ENCODE data around the gene CCNY.

Gene CCNY

DNA sequence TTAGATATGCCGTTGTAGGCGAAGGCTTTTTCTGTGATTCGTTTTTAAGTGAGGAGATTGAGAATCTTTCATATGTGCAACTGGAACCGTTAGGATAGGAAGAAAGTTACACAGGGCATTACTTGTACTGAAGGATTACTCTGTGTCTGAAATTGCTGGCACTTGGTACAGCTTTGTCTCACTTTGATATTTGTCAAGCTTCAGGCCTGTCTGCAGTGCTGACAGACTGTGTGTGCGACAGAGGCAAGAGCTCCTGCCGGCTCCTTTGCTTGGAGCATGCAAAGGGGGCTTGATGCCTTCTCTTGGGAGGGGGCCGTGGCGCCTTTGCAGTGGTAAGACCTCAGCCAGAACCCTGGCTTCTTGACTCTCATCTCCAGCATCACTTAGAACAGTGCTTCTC, 45.8 kb downstream of the CCNY start:
- H3K27ac ChIP-seq (ENCODE audit: low read length) = no peak overlapping the region

DNA sequence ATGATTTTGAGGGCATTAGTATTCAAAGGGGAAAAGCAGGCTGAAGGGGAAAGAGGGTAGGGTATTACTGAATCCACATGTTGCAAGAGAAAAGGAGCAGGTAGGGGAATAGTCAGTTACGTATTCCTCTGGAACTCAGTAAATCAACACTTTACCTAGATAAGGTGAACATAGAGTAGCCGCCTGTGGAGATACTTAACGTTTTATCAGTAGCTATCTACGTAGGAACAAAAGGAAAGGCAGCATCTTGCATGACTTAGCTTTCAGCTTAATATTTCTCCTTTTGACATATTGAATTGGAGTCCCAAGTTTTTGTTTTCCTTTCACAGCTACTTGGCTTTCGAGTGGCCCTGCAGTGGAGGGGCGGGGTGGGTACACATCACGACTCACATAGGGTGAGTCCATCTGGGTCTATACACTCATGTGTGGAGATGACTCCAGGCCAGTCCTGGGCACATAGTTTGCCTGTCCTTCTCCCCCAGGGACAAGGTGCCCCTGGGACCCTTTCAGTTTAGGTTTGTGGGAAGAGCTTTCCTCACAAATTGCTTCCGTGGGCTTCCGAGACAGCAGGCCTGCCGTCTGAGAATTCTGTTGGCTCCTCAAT, 48.1 kb downstream of the CCNY start:
- Histone ChIP-seq H3K9ac (ENCODE audit: low read length) (no peak overlapping the region), H2AFZ (ENCODE audit: low read depth, low read length) (no peak overlapping the region), H3K36me3 (replicated peaks; ENCODE audit: low read depth, low read length) (no peaks in the 10 kb centered on the region), H3K79me2 (ENCODE audit: low read length) (peaks cover 41% of the 10 kb centered on the region), H3K27ac (ENCODE audit: low read length) (no peak overlapping the region), H3K4me3 (ENCODE audit: low read length) (no peak overlapping the region), H3K4me2 (ENCODE audit: low read length) (no peak overlapping the region), H3K9me3 (ENCODE audit: insufficient read depth, low read length) (no peaks in the 10 kb centered on the region), H4K20me1 (ENCODE audit: insufficient read depth, low read length) (peaks cover 24% of the 10 kb centered on the region), H3K27me3 (ENCODE audit: low read depth, low read length) (no peaks in the 10 kb centered on the region), H3K4me1 (ENCODE audit: low read length) (peaks cover 13% of the 10 kb centered on the region)
- TF ChIP-seq EZH2phosphoT487 (IDR thresholded peaks at IDR 0.05; ENCODE audit: low read depth) = no peak

More for the DNA sequence above, 45.8 kb downstream of the CCNY start:
- Histone ChIP-seq H3K9ac (ENCODE audit: low read length) (no peak overlapping the region), H4K20me1 (ENCODE audit: insufficient read depth, low read length) (peaks cover 34% of the 10 kb centered on the region), H3K36me3 (replicated peaks; ENCODE audit: low read depth, low read length) (no peaks in the 10 kb centered on the region), H3K4me2 (ENCODE audit: low read length) (no peak overlapping the region), H3K79me2 (ENCODE audit: low read length) (peaks cover 47% of the 10 kb centered on the region), H3K4me3 (ENCODE audit: low read length) (no peak overlapping the region), H3K4me1 (ENCODE audit: low read length) (peaks cover 23% of the 10 kb centered on the region), H2AFZ (ENCODE audit: low read depth, low read length) (no peak overlapping the region), H3K27me3 (ENCODE audit: low read depth, low read length) (no peaks in the 10 kb centered on the region), H3K9me3 (ENCODE audit: insufficient read depth, low read length) (no peaks in the 10 kb centered on the region)
- no peak for TF ChIP-seq EZH2phosphoT487 (IDR thresholded peaks at IDR 0.05; ENCODE audit: low read depth)
- TF ChIP-seq, protein P1, sequence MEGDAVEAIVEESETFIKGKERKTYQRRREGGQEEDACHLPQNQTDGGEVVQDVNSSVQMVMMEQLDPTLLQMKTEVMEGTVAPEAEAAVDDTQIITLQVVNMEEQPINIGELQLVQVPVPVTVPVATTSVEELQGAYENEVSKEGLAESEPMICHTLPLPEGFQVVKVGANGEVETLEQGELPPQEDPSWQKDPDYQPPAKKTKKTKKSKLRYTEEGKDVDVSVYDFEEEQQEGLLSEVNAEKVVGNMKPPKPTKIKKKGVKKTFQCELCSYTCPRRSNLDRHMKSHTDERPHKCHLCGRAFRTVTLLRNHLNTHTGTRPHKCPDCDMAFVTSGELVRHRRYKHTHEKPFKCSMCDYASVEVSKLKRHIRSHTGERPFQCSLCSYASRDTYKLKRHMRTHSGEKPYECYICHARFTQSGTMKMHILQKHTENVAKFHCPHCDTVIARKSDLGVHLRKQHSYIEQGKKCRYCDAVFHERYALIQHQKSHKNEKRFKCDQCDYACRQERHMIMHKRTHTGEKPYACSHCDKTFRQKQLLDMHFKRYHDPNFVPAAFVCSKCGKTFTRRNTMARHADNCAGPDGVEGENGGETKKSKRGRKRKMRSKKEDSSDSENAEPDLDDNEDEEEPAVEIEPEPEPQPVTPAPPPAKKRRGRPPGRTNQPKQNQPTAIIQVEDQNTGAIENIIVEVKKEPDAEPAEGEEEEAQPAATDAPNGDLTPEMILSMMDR (IDR thresholded peaks at IDR 0.05; ENCODE audit: low read depth, low read length) = no peak

DNA sequence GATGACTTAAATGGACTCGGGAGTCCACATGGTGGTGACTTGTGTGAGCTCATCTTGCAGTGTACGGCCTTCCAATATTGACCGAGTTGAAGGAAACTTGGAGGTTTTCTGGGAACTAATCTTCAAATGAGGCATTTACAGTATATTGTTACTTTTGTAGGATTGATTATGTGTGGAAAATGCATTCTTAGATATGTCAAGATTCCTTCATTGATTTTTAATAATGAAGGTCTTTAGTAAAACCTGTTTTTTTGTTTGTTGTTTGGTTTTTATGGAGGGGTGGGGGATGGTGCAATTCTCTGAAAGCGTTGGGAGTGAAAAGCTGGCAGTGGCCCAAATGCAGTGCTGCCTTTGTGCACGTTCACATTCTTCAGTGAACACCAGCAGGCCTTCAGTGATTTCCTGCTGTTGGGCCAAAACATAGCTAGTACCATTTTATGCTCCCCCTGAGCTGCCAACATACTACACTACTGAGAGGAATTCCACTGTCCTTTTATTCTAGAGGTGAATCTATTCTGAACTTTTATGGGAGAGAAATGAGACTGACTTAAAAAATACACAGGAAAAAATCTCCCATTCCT, 50.4 kb downstream of the CCNY start:
- peaks cover 30% of the 10 kb centered on the region for H3K79me2 ChIP-seq (ENCODE audit: low read length)

DNA sequence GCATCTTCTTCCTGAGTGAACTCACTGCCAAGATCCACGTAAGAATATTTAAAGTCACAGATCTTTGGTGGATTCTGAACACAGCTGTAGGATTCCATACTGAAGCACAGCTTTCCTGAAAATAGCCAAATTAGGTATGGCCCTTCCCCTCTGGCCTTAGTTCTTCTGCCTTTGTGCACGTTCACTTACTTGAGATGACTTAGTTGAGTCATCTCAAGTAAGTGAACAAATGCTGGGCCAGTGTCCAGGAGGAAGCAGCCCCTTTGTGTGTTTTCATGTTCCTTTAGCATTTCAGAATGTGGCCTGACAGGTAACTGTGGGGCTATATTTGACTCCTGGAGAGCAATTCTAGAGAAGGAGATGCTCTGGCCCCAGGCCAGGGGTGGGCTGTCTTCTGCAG, 51.5 kb downstream of the CCNY start:
- H3K79me2 ChIP-seq (ENCODE audit: low read length) = peaks cover 23% of the 10 kb centered on the region
- no peak overlapping the region for H3K27ac ChIP-seq (ENCODE audit: low read length)
- H3K9ac ChIP-seq (ENCODE audit: low read length) = no peak overlapping the region
- TF ChIP-seq, protein P1 (IDR thresholded peaks at IDR 0.05; ENCODE audit: low read depth, low read length) = no peak
- TF ChIP-seq EZH2phosphoT487 (IDR thresholded peaks at IDR 0.05; ENCODE audit: low read depth) = no peak
- H4K20me1 ChIP-seq (ENCODE audit: insufficient read depth, low read length) = peaks cover 10% of the 10 kb centered on the region; the same call in 1 of the 2 replicates
- no peak overlapping the region for H2AFZ ChIP-seq (ENCODE audit: low read depth, low read length)
- no peaks in the 10 kb centered on the region for H3K27me3 ChIP-seq (ENCODE audit: low read depth, low read length)
- peaks cover 4% of the 10 kb centered on the region; the same call in 1 of the 2 replicates for H3K9me3 ChIP-seq (ENCODE audit: insufficient read depth, low read length)
- peaks cover 8% of the 10 kb centered on the region for H3K4me1 ChIP-seq (ENCODE audit: low read length)
- no peak overlapping the region for H3K4me2 ChIP-seq (ENCODE audit: low read length)
- H3K36me3 ChIP-seq (replicated peaks; ENCODE audit: low read depth, low read length) = peaks cover 4% of the 10 kb centered on the region
- H3K4me3 ChIP-seq (ENCODE audit: low read length) = no peak overlapping the region

More for the DNA sequence above, 50.4 kb downstream of the CCNY start:
- Histone ChIP-seq H2AFZ (ENCODE audit: low read depth, low read length) (no peak overlapping the region), H3K27me3 (ENCODE audit: low read depth, low read length) (no peaks in the 10 kb centered on the region), H3K27ac (ENCODE audit: low read length) (no peak overlapping the region), H3K4me2 (ENCODE audit: low read length) (no peak overlapping the region), H3K9ac (ENCODE audit: low read length) (no peak overlapping the region), H4K20me1 (ENCODE audit: insufficient read depth, low read length) (peaks cover 12% of the 10 kb centered on the region; the same call in 1 of the 2 replicates), H3K4me1 (ENCODE audit: low read length) (peaks cover 8% of the 10 kb centered on the region), H3K4me3 (ENCODE audit: low read length) (no peak overlapping the region), H3K9me3 (ENCODE audit: insufficient read depth, low read length) (peaks cover 4% of the 10 kb centered on the region; the same call in 1 of the 2 replicates), H3K36me3 (replicated peaks; ENCODE audit: low read depth, low read length) (peaks cover 4% of the 10 kb centered on the region)
- TF ChIP-seq, protein P1 (IDR thresholded peaks at IDR 0.05; ENCODE audit: low read depth, low read length) = no peak
- TF ChIP-seq EZH2phosphoT487 (IDR thresholded peaks at IDR 0.05; ENCODE audit: low read depth) = no peak

All from OCI-LY3 (cell line).